NCI-H146 treated with DMSO at 0.1 percent for 48 hours (cell line): ENCODE results near the gene BRD3.

ENCODE experiments used
- DNase-seq: peaks from one replicate; lab custom pipeline; 2025; ENCODE audit not compliant: unreplicated experiment; lab: John Stamatoyannopoulos, UW

Gene BRD3

DNA sequence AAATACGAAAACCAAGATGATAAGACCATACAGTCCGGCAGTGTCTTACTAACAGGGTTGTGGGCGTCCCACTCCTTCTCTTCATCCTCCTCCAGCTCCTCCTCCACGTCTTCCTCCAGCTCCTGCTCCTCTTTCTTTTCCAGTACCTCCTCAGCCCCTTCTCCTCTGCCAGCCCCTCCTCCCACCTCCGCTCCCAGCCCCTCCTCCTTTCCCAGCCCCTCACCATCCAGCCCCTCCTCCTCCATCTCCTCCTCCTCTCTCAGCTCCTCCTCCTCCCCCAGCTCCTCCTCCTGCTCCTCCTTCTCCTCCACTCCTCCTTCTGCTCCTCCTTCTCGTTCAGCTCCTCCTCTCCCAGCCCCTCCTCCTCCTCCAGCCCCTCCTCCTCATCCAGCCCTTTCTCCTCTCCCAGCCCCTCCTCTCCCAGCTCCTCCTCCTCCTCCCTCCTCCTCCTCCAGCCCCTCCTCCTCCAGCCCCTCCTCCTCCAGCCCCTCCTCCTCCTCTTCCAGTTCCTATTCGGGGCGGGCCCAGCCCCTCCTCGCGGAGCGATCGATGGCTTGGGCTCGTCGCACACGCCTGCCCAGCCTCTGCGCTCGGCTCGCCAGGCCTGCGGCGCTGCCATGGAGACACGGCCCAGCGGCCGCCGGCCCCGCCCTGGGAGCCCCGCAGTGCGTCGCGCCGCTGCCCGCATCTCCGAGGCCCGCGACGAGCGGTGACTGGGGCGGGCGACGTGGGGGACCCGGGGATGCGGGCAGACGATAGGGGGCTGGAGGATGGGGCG is 42.8 kb downstream of the BRD3 start, which contains the start of gene BRD3OS:
TSS of gene BRD3OS (plus strand) at position 654 of the 778 bp plus-strand sequence. CDS start 1,267 bp downstream, outside the sequence.
- peak; percentile 94 for DNase-seq

GRCh38 chr9:134024214-134024792 is 43.5 kb downstream of the BRD3 start:
- no peak for DNase-seq

DNA sequence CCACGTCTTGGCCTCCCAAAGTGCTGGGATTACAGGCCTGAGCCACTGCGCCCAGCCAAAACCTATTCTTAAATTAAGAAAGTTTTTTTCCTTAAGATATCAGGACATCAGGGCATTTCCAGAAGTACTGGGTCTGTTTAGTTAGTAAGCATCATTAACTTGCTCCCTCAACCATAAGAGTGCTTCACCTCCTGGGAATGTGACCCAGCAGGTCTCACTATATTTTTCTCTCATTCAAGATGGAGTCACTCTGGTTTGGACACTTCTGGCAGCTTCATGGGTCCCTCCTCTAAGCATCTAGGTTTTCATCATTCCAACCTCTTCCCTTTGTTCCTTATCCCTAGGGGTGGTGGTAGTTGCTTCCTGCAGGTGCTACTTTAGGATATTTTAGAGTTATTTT is 52.9 kb downstream of the BRD3 start:
- DNase-seq, result no peak

DNA sequence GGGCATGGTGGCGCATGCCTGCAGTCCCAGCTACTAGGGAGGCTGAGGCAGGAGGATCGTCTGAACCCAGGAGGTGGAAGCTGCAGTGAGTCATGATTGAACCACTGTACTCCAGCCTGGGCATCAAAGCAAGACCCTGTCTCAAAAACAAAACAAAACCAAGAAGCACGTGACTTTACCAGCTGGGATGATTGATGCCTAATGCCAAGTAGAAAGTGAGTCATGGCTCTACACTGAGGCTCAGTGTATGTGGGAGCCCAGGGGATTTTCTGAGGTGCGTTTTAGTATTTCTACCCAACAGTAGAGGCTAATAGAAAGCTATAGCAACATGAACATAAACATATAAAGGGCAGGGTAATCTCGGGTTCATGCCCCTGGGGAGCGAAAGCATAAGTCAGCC is 56.4 kb downstream of the BRD3 start:
- DNase-seq, result no peak

DNA sequence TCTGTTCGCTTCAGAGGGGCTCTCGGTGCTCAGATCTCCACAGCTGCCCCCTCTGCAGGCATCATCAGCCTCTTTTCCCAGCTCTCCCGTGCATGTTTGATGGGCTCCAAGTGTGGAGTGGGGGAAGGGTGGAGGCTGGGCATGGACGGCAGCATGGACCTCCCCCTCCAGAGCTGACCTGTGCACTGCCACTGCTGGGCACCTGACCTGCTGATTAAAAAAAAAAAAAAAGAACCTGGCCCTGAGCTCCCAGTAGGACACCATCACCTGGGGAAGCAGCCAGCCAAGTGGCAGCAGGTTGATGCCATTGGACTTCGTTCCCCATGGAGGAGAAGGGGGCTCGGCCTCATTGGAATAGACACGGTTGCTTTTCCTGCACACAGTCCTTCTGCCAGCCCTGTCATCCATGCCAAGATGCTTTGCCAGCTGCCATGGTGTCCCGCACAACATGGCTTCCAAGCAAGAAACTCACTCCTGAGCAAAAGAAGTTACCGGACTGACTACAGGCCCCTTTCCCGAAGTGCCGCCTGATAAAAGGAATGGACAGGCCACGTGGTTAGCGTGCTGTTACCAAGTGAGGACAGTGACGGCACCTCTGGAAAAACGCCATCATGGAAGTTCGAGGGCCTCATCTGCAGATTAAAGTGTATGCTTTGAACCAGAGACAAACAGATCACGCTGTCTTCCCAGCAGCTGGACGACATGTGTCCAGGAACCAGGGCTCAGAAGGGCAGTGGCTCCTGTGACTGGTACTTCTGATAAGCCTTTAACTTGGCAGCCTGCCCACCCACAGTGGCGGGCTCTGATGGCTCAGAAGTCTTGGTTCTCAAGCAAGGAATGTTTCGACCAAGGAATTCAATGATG is 57.3 kb downstream of the BRD3 start:
- no peak for DNase-seq

- no peak for DNase-seq
Observed at GRCh38 chr9:134007571-134007970, 60.3 kb downstream of the BRD3 start.

DNA sequence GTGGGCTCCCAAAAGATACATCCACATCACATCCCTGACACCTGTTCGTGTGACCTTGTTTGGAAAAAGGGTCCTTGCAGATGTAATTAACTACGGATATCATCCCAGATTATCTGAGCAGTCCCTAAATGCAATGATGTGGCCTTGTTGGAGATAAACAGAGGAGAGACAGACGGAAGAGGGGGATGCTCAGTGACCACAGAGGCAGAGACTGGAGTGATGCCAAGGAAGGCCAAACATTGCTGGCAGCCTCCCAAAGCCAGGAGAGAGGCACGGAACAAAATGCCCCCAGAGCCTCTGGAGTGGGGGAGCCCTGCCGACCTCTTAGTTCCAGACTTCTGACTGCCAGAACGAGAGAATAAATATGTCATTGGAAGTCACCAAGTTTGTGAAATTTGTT is 60.7 kb downstream of the BRD3 start:
- DNase-seq, result no peak

DNA sequence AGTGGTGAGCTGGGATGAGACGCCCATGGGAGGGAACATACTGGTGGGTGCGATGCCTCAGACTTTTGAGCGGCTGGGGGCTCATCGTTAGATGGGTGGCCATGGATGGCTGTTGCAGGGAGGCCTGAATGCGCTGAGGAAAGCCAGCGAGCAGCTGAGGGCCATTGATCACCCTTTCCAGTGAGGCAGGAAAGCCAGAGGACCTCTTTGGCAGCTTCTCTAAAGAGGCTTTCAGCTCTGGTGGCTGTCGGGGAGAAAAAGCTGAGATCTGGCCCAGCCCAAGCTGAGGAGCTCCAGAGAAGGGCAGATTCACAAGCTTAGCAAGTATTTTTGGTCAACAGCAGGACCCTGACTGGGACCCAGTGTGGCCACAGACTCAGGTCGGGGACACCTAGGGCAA is 62.4 kb downstream of the BRD3 start:
- no peak for DNase-seq

DNA sequence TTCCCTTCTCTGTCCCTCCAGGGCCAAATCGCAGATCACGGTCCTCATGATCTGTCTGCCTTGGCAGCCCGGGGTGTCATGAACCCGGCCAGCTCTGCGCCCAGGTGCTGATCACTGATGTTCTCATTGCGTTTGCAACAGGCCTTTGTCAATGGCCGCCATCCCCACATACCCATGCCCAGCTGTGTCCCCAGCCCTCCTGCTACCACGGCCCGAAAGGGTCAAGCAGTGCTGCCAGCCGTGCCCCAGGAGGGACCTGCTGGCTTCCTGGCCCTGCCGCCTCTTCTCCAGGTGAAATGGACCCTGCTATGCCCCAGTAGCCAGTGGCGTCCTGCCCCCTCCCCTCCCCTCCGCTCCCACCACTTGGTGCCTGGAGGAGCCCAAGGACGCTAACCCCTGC is 62.9 kb downstream of the BRD3 start:
- DNase-seq, result no peak

DNA sequence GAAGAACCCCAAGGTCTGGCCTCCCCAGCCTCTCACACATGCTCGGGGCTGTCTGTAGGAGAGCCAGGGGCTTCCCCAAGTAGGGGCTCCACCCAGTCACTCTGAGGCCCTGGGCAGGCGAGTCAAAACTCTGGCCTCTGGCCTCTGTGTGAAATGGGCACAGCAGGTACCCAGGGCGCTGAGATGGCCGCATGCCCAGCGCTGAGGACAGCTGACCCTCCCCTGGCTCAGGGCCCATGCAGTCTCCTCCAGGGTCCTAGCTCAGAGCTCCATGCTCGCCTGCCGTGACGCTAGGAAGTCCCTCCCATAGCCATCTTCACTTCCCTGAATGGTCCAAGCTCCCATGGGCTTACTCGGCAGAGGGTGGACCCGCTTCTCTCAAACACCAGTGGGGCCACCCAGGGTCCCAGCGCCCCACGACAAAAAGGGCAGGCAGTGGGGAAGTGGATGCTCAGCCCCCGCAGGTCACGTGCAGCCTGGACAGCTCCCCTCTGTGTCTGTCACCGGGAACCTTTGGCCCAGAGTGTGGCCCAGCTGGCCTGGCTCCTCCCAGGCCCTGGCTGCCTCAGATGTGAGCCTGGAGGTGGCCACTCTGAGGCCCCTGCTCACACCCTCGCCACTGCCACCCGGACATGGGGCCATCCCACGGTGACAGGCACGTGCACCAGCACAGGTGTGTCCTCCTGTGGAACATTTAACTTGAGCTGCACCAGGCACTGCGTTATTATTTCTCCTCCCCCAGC is 63.5 kb downstream of the BRD3 start:
- DNase-seq, result no peak

DNA sequence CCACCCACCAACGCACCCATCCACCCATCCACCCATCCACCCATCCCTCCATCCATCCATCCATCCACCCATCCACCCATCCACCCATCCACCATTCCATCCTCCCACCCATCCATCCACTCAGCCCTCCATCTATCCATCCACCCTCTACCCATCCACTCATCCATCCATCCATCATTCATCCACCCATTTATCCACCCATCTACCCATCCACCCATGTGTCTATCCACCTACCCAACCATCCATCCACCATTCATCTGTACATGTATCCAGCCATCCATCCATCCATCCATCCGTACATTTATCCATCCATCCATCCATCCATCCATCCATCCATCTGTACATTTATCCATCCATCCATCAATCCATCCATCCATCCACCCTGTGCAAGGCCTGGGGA is 64.6 kb downstream of the BRD3 start:
- DNase-seq, result no peak

DNA sequence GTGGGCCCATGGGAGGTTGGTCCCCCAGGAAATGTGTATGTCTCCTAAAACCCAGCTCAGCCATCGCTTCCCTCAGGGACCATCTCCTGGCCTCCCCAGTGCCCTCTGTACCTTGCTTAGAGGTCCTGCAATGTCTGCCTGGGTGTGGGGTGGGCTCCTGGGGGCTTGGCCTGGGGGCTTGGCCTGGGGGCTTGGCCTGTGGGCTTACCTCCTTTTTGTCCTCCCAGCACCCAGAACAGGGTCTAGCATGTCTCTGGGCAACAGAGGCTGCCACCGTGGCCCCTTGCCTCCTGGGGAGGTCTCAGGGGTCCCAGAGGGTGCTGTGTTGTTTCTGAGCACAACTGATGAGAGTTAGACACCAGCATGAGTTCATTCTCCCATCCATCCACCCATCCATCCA is 65.0 kb downstream of the BRD3 start:
- DNase-seq, result no peak

- DNase-seq, result no peak
Observed at GRCh38 chr9:133999851-134000265, 68.0 kb downstream of the BRD3 start.

GRCh38 chr9:133998915-133999595 is 68.8 kb downstream of the BRD3 start:
- no peak for DNase-seq

DNA sequence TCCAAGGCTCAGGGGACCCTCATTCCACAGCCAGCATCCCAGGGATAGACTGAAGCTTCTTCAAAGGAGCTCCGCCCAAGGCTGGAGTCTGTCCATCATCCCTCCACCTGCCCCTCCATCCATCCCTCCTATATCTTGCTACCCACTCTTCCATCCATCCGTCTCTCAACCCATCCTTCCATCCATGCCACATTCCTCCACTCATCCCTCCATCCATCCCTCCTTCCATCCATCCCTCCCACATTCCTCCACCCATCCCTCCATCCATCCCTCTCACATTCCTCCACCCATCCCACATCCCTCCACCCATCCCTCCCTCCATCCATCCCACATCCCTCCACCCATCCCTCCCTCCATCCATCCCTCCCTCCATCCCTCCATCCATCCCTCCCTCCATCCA is 70.2 kb downstream of the BRD3 start:
- no peak for DNase-seq

DNA sequence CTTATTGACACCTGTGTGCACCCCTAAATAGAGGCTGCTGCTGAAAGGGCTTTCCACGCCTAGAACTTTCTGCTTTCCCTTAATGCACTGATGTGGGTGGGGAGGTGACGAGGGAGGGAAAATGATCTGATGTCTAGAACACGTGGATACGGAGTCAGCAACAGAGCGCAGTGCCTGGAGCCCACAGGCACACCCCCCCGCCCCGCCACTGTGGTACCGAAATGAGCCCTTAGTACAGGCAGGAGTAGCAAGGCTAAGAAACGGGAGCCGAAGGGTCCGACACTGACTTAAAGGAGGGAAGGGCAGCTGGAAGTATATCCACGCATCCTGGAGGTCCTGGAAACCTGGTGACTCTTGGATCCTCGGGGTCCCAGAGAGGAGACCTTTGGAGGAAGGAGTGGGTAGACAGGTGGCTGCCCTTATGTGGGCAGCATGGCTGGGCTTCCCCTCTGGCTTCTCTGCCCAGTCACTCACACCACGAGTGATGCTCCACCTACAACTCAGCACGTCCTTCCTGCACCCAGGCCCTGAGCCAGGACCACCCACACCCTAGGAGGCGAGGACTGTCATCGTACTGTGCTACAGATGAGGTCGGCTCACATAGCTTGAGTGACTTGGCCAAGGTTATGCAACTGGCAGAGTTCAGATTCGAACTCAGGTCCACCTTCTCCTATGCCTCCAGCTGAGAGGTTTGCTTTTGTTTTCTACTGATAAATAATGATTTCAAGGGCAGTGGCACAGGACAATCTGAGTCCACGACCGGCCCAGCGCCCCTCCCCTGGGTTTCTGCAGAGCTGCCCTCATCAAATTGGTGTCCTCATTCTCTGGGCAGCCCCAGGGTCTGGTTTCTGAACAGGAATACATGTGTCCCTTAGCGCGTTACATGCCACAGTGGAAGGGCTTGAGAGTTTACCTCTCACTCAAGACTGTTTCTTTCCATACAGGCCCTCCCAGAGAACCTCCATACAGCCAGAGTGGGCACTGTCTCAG is 71.0 kb downstream of the BRD3 start:
- DNase-seq, result no peak

- no peak for DNase-seq
Observed at GRCh38 chr9:133995012-133995896, 72.6 kb downstream of the BRD3 start.

GRCh38 chr9:133994353-133995011 is 73.3 kb downstream of the BRD3 start:
- DNase-seq, result no peak
